GM21390 (cell line): ENCODE data around the gene PRSS33.

Source experiments
- ATAC-seq: cut with Tn5 transposase; IDR thresholded peaks from one replicate; pipeline ENCODE4 v1.9.1; 2021; ENCODE audit not compliant: unreplicated experiment

Gene PRSS33

GRCh38 chr16:2778630-2778958, 8.8 kb downstream of the PRSS33 start:
- no peak for ATAC-seq

GRCh38 chr16:2777903-2778629, 9.3 kb downstream of the PRSS33 start:
- peak; percentile 6 for ATAC-seq

- ATAC-seq: peak; percentile 68
Measured at GRCh38 chr16:2777231-2777902, 10.0 kb downstream of the PRSS33 start, which contains the start of gene ELOB. Gene ELOB (minus strand): TSS chr16:2777280. CDS start chr16:2777239, 41 bp downstream.

GRCh38 chr16:2776500-2777139, 10.7 kb downstream of the PRSS33 start:
- peak; percentile 18 for ATAC-seq

GRCh38 chr16:2775765-2776499, 11.4 kb downstream of the PRSS33 start:
- ATAC-seq: no peak

GRCh38 chr16:2775131-2775716, 12.1 kb downstream of the PRSS33 start:
- no peak for ATAC-seq

- ATAC-seq: no peak
Measured at GRCh38 chr16:2774161-2774891, 13.0 kb downstream of the PRSS33 start.

GRCh38 chr16:2773188-2773968, 14.0 kb downstream of the PRSS33 start:
- no peak for ATAC-seq

GRCh38 chr16:2771496-2772402, 15.6 kb downstream of the PRSS33 start:
- ATAC-seq: no peak

GRCh38 chr16:2770057-2770951, 17.1 kb downstream of the PRSS33 start:
- ATAC-seq: no peak

- ATAC-seq: no peak
Measured at GRCh38 chr16:2769675-2770056, 17.7 kb downstream of the PRSS33 start.

- ATAC-seq: no peak
Measured at GRCh38 chr16:2769100-2769529, 18.2 kb downstream of the PRSS33 start.

GRCh38 chr16:2768403-2769089, 18.8 kb downstream of the PRSS33 start:
- no peak for ATAC-seq

- no peak for ATAC-seq
Measured at GRCh38 chr16:2767891-2768290, 19.5 kb downstream of the PRSS33 start.

GRCh38 chr16:2767140-2767731, 20.1 kb downstream of the PRSS33 start:
- ATAC-seq: no peak

- no peak for ATAC-seq
Measured at GRCh38 chr16:2766430-2767139, 20.8 kb downstream of the PRSS33 start.
